ENCODE data around the gene FAM180B. TPM values are rescaled to one million over a fixed set of nuclear protein-coding genes. Genes with fewer than 3 reads are reported as not detected.

FAM180B gene
- total RNA-seq, 1 donor, result not detected

GRCh38 chr11:47595029-47595428 is 8.6 kb downstream of the FAM180B start:
- H3K4me3 ChIP-seq (ENCODE audit: low read depth, low read length), result no peak overlapping the region
- no peak for TF ChIP-seq CTCF (IDR thresholded peaks at IDR 0.05; ENCODE audit: insufficient read depth, low read depth, low read length)
- DNase-seq (ENCODE audit: low read depth), result no peak

DNA sequence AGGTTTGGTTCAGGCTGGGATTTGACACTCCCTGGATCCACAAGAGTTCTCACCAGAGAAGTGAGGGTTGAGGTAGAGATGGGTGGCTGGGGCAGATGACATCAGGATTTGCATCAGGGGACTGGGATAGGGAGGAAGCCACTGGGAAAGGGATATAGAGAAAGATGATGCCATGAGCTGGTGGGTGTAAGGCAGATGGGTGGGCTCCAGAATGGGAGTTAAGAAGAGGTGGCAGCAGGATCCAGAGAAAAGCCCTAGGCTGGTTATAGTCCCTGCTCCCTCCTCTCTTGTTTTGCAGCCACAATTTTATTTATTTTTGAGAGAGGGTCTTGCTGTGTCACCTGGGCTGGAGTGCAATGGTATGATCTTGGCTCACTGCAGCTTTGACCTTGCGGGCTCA is 9.5 kb downstream of the FAM180B start:
- no peak for TF ChIP-seq CTCF (IDR thresholded peaks at IDR 0.05; ENCODE audit: insufficient read depth, low read depth, low read length)
- H3K4me3 ChIP-seq (ENCODE audit: low read depth, low read length), result no peak overlapping the region
- DNase-seq (ENCODE audit: low read depth), result no peak

DNA sequence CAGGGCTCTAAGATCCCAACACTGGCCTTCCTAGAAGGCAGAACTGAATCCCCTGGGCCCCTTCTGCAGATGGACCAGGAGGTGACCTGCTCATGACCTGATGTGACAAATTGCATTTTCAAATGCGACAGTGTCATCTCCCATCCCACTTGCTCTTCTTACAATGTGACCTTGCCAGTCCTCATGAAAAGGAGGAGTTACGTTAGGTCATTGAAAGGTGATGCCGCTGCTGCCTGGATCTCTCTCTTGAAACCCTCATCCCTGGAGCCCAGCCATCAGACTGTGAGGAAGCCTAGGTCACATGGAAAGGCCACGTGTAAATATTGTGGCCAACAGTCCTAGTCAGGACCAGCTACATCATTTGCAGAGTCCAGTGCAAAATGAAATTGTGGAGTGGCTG is 13.4 kb downstream of the FAM180B start:
- TF ChIP-seq CTCF (IDR thresholded peaks at IDR 0.05; ENCODE audit: insufficient read depth, low read depth, low read length), result no peak
- no peak for DNase-seq (ENCODE audit: low read depth)
- no peak overlapping the region for H3K4me3 ChIP-seq (ENCODE audit: low read depth, low read length)

DNA sequence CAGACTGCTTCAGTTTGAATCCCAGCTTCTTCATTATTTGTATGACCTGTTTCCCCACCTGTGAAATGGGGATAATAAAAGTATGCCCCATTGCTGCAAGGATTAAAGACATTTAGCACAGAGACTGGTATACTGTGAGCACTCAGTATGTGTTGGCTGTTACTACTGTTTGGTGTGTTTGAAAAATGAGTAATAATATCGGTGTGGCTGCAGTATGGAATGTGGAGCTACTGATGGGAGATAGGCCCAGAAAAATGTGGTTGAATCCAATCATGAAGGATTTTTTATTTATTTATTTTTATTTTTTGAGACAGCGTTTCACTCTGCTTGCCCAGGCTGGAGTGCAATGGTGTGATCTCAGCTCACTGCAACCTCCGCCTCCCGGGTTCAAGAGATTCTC is 16.8 kb downstream of the FAM180B start:
- no peak overlapping the region for H3K4me3 ChIP-seq (ENCODE audit: low read depth, low read length)
- TF ChIP-seq CTCF (IDR thresholded peaks at IDR 0.05; ENCODE audit: insufficient read depth, low read depth, low read length), result no peak
- no peak for DNase-seq (ENCODE audit: low read depth)

GRCh38 chr11:47605921-47606320 is 19.4 kb downstream of the FAM180B start:
- DNase-seq (ENCODE audit: low read depth), result no peak
- H3K4me3 ChIP-seq (ENCODE audit: low read depth, low read length), result no peak overlapping the region
- no peak for TF ChIP-seq CTCF (IDR thresholded peaks at IDR 0.05; ENCODE audit: insufficient read depth, low read depth, low read length)

GRCh38 chr11:47606731-47607130 is 20.3 kb downstream of the FAM180B start:
- DNase-seq (ENCODE audit: low read depth), result peak; percentile 52
- no peak for TF ChIP-seq CTCF (IDR thresholded peaks at IDR 0.05; ENCODE audit: insufficient read depth, low read depth, low read length)
- H3K4me3 ChIP-seq (ENCODE audit: low read depth, low read length), result no peak overlapping the region

DNA sequence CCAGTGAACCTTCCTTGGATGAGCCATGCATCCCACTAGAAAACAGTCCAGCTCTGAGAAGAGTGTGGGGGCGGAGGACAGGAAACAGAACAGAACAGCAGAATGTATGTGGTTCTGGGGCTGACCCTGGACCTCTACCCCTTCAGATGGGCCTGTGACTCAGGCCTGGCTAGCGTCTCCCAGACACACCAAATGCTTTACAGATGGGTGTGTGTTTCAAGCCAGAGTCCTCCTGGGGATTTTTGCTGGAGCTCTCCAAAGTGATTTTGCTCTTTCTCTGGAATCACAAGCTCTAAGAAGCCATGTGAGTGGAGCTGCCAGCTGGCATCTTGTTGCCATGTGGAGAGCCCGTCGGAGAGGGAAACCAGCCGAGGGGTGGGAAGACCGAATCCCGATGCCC is 20.9 kb downstream of the FAM180B start:
- DNase-seq (ENCODE audit: low read depth), result peak; percentile 96
- H3K4me3 ChIP-seq (ENCODE audit: low read depth, low read length), result no peak overlapping the region
- TF ChIP-seq CTCF (IDR thresholded peaks at IDR 0.05; ENCODE audit: insufficient read depth, low read depth, low read length), result no peak

All from fibroblast of villous mesenchyme (primary cell).